GM23338 (cell line): ENCODE results near the gene ADAP1. TPM values are rescaled to one million over a fixed set of nuclear protein-coding genes. Genes with fewer than 3 reads are reported as not detected.

ENCODE experiments used
- ATAC-seq: fragments of 200-7000 bp; cut with Tn5 transposase; 3 replicates; pipeline ENCODE4 v1.9.1; 2020
- DNase-seq: peaks from one replicate; pipeline ENCODE4 v3.0.0-alpha.2; 2015; ENCODE audit warnings: low spot score
- H2AFZ ChIP-seq: fragments of 200-600 bp; sonication (generic); 2 replicates; pipeline ENCODE4 v1.8.0; 2016; ENCODE audit warnings: antibody characterized with exemption, mild to moderate bottlenecking, moderate library complexity
- H3F3A ChIP-seq: fragments of 200-600 bp; sonication (generic); replicated peaks from 2 replicates; pipeline ENCODE4 v1.8.0; 2017; ENCODE audit warnings: antibody characterized with exemption, mixed run types, low read depth
- H3K27ac ChIP-seq: fragments of 200-600 bp; sonication (generic); 2 replicates; pipeline ENCODE4 v1.6.1; 2016; ENCODE audit warnings: low read depth
- H3K27me3 ChIP-seq: fragments of 200-600 bp; sonication (generic); 2 replicates; pipeline ENCODE4 v1.8.0; 2016; ENCODE audit warnings: mild to moderate bottlenecking, mixed run types, moderate library complexity; ENCODE audit not compliant: insufficient read depth
- H3K36me3 ChIP-seq: fragments of 200-600 bp; sonication (generic); 2 replicates; pipeline ENCODE4 v1.8.0; 2016; ENCODE audit warnings: mild to moderate bottlenecking; ENCODE audit not compliant: insufficient read depth
- H3K4me1 ChIP-seq: fragments of 200-600 bp; sonication (generic); 2 replicates; pipeline ENCODE4 v1.8.0; 2016; ENCODE audit warnings: mild to moderate bottlenecking, moderate library complexity; ENCODE audit not compliant: insufficient read depth
- H3K4me2 ChIP-seq: fragments of 200-600 bp; sonication (generic); 2 replicates; pipeline ENCODE4 v1.7.1; 2017; ENCODE audit warnings: mixed run types
- H3K4me3 ChIP-seq: fragments of 200-600 bp; sonication (generic); 2 replicates; pipeline ENCODE4 v1.6.1; 2016; ENCODE audit warnings: mixed run types
- H3K79me2 ChIP-seq: fragments of 200-600 bp; sonication (generic); replicated peaks from 2 replicates; pipeline ENCODE4 v1.8.0; 2017; ENCODE audit warnings: mild to moderate bottlenecking; ENCODE audit not compliant: insufficient read depth
- H3K9me2 ChIP-seq: fragments of 200-600 bp; sonication (generic); 2 replicates; pipeline ENCODE4 v1.8.0; 2017; ENCODE audit not compliant: insufficient read depth
- H4K20me1 ChIP-seq: fragments of 200-600 bp; sonication (generic); replicated peaks from 2 replicates; pipeline ENCODE4 v1.8.0; 2017; ENCODE audit warnings: mild to moderate bottlenecking; ENCODE audit not compliant: insufficient read depth
- H3K27ac Mint-ChIP-seq: 2 replicates; pipeline ENCODE4 v1.8.0; 2020; ENCODE audit warnings: inconsistent platforms, mild to moderate bottlenecking, moderate library complexity, mixed read lengths
- H3K27me3 Mint-ChIP-seq: 3 replicates; pipeline ENCODE4 v1.8.0; 2022; ENCODE audit warnings: low read depth, mild to moderate bottlenecking, moderate library complexity, mixed read lengths, inconsistent platforms; ENCODE audit not compliant: insufficient read depth, poor library complexity
- H3K36me3 Mint-ChIP-seq: 3 replicates; pipeline ENCODE4 v1.8.0; 2021; ENCODE audit warnings: low read depth, mild to moderate bottlenecking, inconsistent platforms, moderate library complexity, mixed read lengths
- H3K4me1 Mint-ChIP-seq: 3 replicates; pipeline ENCODE4 v1.8.0; 2020; ENCODE audit warnings: mild to moderate bottlenecking, inconsistent platforms, mixed read lengths
- H3K4me3 Mint-ChIP-seq: 3 replicates; pipeline ENCODE4 v1.8.0; 2021; ENCODE audit warnings: moderate library complexity, mild to moderate bottlenecking, inconsistent platforms, mixed read lengths
- H3K9me3 Mint-ChIP-seq: 3 replicates; pipeline ENCODE4 v1.8.0; 2020; ENCODE audit warnings: moderate library complexity, mild to moderate bottlenecking, inconsistent platforms, mixed read lengths
- CREB1 ChIP-seq: fragments of 250-450 bp; sonication (Bioruptor Pico); IDR thresholded peaks from 2 replicates; pipeline ENCODE4 v1.5.0; 2020; ENCODE audit warnings: low read depth, mild to moderate bottlenecking, moderate library complexity
- EZH2 ChIP-seq: fragments of 200-600 bp; sonication (generic); IDR thresholded peaks from one replicate; pipeline ENCODE4 v1.8.0; 2017; ENCODE audit warnings: antibody characterized with exemption, mild to moderate bottlenecking, low read depth; ENCODE audit not compliant: unreplicated experiment
- EZH2phosphoT487 ChIP-seq: fragments of 200-600 bp; sonication (generic); IDR thresholded peaks from one replicate; pipeline ENCODE4 v1.8.1; 2018; ENCODE audit warnings: antibody characterized with exemption; ENCODE audit not compliant: unreplicated experiment
- JUNB ChIP-seq: IDR thresholded peaks from one replicate; pipeline ENCODE4 v1.6.1; 2016; ENCODE audit warnings: antibody characterized with exemption; ENCODE audit not compliant: unreplicated experiment
- NANOG ChIP-seq: IDR thresholded peaks from 2 replicates; pipeline ENCODE4 v1.6.1; 2016; ENCODE audit warnings: antibody characterized with exemption, borderline replicate concordance
- POLR2AphosphoS5 ChIP-seq: IDR thresholded peaks from 2 replicates; pipeline ENCODE4 v1.6.1; 2016; ENCODE audit warnings: antibody characterized with exemption, low read depth
- STAT1 ChIP-seq: IDR thresholded peaks from one replicate; pipeline ENCODE4 v1.6.1; 2016; ENCODE audit warnings: antibody characterized with exemption; ENCODE audit not compliant: unreplicated experiment
- ZNF114 ChIP-seq: fragments of 250-450 bp; sonication (Bioruptor Pico); IDR thresholded peaks from 2 replicates; pipeline ENCODE4 v1.5.0; 2020; ENCODE audit warnings: mild to moderate bottlenecking, moderate library complexity
- ZNF331 ChIP-seq: fragments of 250-450 bp; sonication (Bioruptor Pico); IDR thresholded peaks from 2 replicates; pipeline ENCODE4 v1.5.0; 2020; ENCODE audit warnings: low read depth, mild to moderate bottlenecking, moderate library complexity
- polyA plus RNA-seq: library from polyadenylated mRNA; unstranded; fragments of >200 nt; fragmentation: Nextera tagmentation; extraction: Ambion mirVana; gene quantifications from 2 replicates; pipeline ENCODE4 v1.2.1, GENCODE V29; 2016
- total RNA-seq: library from RNA; depleted of rRNA; stranded (reverse); fragments of >200 nt; shearing (Covaris generic); gene quantifications from 2 replicates; pipeline ENCODE4 v1.2.3, GENCODE V29; 2014
- TF ChIP-seq, protein P1 (sequence below): IDR thresholded peaks from 2 replicates; pipeline ENCODE4 v1.6.1; 2016; ENCODE audit warnings: antibody characterized with exemption
- TF ChIP-seq, protein P2 (sequence below): fragments of 250-450 bp; sonication (Bioruptor Pico); IDR thresholded peaks from 2 replicates; pipeline ENCODE4 v1.5.0; 2020; ENCODE audit warnings: mild to moderate bottlenecking, moderate library complexity
- TF ChIP-seq, protein P3 (sequence below), 2 experiments: fragments of 200-600 bp in 1 of 2; sonication (generic) in 1 of 2; conservative IDR thresholded peaks; 2 replicates each; pipeline versions ENCODE4 v1.5.1 to v1.6.1; 2016 to 2017; ENCODE audit warnings: antibody characterized with exemption in 2 of 2, low read depth in 2 of 2, mild to moderate bottlenecking in 2 of 2, moderate library complexity in 1 of 2
- TF ChIP-seq, protein P4 (sequence below): IDR thresholded peaks from one replicate; pipeline ENCODE4 v1.6.1; 2018; ENCODE audit warnings: antibody characterized with exemption; ENCODE audit not compliant: unreplicated experiment

Gene ADAP1
- total and polyA plus RNA-seq, 2 experiments from 2014 or later = 2.2 to 9.6 TPM

DNA sequence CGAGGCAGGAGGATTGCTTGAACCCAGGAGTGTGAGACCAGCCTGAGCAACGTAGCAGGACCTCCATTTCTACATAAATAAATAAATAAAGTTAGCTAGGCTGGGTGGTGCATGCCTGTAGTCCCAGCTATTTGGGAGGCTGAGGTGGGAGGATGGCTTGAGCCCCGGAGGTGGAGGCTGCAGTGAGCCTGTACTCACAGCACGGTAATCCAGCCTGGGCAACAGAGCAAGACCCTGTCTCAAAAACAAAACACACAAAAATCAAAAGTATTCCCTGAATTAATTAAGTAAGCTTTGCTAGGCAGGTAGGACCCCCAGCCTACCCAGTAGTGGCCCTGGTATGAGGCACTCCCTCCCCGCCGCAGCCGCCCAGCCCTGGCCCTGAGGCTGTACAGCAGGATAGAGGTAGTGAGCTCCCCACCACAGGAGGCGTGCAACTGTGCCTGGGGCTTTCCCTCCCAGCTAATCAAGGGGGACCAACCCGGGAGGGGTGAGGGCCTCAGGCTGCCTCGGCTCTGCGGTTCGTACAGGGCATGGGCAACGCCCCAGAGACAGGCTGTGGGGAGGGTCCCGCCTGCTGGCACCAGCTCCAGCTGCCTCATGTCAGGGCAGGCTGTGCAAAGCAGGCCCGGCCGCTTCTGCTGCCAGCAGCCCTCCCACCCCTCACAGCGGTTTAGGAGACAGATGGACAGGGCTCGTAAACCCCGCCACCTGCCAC lies 27.5 kb upstream of the ADAP1 start:
- no peaks in the 10 kb centered on the region for H3K36me3 ChIP-seq
- no peak overlapping the region for H3K27ac ChIP-seq
- no peaks in the 10 kb centered on the region for H3K9me2 ChIP-seq
- no peaks in the 10 kb centered on the region for H3K27me3 Mint-ChIP-seq
- H3K4me3 Mint-ChIP-seq = no peak overlapping the region
- peaks cover 2% of the 10 kb centered on the region; the same call in 2 of the 3 replicates for H3K4me1 Mint-ChIP-seq
- H3K36me3 Mint-ChIP-seq = no peaks in the 10 kb centered on the region
- H3F3A ChIP-seq = no peaks in the 10 kb centered on the region
- H2AFZ ChIP-seq = no peak overlapping the region
- H3K79me2 ChIP-seq = no peaks in the 10 kb centered on the region
- no peaks in the 10 kb centered on the region; the same call in 2 of the 3 replicates for H3K9me3 Mint-ChIP-seq
- H3K4me2 ChIP-seq = no peak overlapping the region
- H3K4me3 ChIP-seq = no peak overlapping the region
- H3K4me1 ChIP-seq = no peaks in the 10 kb centered on the region
- H4K20me1 ChIP-seq = no peaks in the 10 kb centered on the region
- ATAC-seq (no peak), DNase-seq (no peak)
- no peak overlapping the region for H3K27ac Mint-ChIP-seq
- no peaks in the 10 kb centered on the region for H3K27me3 ChIP-seq
- TF ChIP-seq CREB1 (no peak), NANOG (no peak), ZNF331 (CRISPR knock-in tag) (no peak), JUNB (no peak), EZH2 (no peak), EZH2phosphoT487 (no peak), ZNF114 (CRISPR knock-in tag) (no peak), STAT1 (no peak), POLR2AphosphoS5 (no peak)
- TF ChIP-seq, protein P1, sequence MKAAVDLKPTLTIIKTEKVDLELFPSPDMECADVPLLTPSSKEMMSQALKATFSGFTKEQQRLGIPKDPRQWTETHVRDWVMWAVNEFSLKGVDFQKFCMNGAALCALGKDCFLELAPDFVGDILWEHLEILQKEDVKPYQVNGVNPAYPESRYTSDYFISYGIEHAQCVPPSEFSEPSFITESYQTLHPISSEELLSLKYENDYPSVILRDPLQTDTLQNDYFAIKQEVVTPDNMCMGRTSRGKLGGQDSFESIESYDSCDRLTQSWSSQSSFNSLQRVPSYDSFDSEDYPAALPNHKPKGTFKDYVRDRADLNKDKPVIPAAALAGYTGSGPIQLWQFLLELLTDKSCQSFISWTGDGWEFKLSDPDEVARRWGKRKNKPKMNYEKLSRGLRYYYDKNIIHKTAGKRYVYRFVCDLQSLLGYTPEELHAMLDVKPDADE = no peak
- TF ChIP-seq, protein P2, sequence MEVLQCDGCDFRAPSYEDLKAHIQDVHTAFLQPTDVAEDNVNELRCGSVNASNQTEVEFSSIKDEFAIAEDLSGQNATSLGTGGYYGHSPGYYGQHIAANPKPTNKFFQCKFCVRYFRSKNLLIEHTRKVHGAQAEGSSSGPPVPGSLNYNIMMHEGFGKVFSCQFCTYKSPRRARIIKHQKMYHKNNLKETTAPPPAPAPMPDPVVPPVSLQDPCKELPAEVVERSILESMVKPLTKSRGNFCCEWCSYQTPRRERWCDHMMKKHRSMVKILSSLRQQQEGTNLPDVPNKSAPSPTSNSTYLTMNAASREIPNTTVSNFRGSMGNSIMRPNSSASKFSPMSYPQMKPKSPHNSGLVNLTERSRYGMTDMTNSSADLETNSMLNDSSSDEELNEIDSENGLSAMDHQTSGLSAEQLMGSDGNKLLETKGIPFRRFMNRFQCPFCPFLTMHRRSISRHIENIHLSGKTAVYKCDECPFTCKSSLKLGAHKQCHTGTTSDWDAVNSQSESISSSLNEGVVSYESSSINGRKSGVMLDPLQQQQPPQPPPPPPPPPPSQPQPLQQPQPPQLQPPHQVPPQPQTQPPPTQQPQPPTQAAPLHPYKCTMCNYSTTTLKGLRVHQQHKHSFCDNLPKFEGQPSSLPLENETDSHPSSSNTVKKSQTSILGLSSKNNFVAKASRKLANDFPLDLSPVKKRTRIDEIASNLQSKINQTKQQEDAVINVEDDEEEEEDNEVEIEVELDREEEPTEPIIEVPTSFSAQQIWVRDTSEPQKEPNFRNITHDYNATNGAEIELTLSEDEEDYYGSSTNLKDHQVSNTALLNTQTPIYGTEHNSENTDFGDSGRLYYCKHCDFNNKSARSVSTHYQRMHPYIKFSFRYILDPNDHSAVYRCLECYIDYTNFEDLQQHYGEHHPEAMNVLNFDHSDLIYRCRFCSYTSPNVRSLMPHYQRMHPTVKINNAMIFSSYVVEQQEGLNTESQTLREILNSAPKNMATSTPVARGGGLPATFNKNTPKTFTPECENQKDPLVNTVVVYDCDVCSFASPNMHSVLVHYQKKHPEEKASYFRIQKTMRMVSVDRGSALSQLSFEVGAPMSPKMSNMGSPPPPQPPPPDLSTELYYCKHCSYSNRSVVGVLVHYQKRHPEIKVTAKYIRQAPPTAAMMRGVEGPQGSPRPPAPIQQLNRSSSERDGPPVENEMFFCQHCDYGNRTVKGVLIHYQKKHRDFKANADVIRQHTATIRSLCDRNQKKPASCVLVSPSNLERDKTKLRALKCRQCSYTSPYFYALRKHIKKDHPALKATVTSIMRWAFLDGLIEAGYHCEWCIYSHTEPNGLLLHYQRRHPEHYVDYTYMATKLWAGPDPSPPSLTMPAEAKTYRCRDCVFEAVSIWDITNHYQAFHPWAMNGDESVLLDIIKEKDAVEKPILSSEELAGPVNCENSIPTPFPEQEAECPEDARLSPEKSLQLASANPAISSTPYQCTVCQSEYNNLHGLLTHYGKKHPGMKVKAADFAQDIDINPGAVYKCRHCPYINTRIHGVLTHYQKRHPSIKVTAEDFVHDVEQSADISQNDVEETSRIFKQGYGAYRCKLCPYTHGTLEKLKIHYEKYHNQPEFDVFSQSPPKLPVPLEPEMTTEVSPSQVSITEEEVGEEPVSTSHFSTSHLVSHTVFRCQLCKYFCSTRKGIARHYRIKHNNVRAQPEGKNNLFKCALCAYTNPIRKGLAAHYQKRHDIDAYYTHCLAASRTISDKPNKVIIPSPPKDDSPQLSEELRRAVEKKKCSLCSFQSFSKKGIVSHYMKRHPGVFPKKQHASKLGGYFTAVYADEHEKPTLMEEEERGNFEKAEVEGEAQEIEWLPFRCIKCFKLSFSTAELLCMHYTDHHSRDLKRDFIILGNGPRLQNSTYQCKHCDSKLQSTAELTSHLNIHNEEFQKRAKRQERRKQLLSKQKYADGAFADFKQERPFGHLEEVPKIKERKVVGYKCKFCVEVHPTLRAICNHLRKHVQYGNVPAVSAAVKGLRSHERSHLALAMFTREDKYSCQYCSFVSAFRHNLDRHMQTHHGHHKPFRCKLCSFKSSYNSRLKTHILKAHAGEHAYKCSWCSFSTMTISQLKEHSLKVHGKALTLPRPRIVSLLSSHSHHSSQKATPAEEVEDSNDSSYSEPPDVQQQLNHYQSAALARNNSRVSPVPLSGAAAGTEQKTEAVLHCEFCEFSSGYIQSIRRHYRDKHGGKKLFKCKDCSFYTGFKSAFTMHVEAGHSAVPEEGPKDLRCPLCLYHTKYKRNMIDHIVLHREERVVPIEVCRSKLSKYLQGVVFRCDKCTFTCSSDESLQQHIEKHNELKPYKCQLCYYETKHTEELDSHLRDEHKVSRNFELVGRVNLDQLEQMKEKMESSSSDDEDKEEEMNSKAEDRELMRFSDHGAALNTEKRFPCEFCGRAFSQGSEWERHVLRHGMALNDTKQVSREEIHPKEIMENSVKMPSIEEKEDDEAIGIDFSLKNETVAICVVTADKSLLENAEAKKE = no peak
- TF ChIP-seq, protein P3, sequence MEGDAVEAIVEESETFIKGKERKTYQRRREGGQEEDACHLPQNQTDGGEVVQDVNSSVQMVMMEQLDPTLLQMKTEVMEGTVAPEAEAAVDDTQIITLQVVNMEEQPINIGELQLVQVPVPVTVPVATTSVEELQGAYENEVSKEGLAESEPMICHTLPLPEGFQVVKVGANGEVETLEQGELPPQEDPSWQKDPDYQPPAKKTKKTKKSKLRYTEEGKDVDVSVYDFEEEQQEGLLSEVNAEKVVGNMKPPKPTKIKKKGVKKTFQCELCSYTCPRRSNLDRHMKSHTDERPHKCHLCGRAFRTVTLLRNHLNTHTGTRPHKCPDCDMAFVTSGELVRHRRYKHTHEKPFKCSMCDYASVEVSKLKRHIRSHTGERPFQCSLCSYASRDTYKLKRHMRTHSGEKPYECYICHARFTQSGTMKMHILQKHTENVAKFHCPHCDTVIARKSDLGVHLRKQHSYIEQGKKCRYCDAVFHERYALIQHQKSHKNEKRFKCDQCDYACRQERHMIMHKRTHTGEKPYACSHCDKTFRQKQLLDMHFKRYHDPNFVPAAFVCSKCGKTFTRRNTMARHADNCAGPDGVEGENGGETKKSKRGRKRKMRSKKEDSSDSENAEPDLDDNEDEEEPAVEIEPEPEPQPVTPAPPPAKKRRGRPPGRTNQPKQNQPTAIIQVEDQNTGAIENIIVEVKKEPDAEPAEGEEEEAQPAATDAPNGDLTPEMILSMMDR (conservative IDR thresholded peaks at IDR 0.05; ENCODE audit: low read depth in 2 of 2) = no peak
- TF ChIP-seq, protein P4, sequence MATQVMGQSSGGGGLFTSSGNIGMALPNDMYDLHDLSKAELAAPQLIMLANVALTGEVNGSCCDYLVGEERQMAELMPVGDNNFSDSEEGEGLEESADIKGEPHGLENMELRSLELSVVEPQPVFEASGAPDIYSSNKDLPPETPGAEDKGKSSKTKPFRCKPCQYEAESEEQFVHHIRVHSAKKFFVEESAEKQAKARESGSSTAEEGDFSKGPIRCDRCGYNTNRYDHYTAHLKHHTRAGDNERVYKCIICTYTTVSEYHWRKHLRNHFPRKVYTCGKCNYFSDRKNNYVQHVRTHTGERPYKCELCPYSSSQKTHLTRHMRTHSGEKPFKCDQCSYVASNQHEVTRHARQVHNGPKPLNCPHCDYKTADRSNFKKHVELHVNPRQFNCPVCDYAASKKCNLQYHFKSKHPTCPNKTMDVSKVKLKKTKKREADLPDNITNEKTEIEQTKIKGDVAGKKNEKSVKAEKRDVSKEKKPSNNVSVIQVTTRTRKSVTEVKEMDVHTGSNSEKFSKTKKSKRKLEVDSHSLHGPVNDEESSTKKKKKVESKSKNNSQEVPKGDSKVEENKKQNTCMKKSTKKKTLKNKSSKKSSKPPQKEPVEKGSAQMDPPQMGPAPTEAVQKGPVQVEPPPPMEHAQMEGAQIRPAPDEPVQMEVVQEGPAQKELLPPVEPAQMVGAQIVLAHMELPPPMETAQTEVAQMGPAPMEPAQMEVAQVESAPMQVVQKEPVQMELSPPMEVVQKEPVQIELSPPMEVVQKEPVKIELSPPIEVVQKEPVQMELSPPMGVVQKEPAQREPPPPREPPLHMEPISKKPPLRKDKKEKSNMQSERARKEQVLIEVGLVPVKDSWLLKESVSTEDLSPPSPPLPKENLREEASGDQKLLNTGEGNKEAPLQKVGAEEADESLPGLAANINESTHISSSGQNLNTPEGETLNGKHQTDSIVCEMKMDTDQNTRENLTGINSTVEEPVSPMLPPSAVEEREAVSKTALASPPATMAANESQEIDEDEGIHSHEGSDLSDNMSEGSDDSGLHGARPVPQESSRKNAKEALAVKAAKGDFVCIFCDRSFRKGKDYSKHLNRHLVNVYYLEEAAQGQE = no peak
